Right ventricle myocardium superior (tissue), 1 donor: ENCODE data around the gene ANKRD63. TPM values are rescaled to one million over a fixed set of nuclear protein-coding genes. Genes with fewer than 3 reads are reported as not detected.

Source experiments
- ATAC-seq: fragments of 200-7000 bp; cut with Tn5 transposase; one replicate; pipeline ENCODE4 v1.9.1; 2020; ENCODE audit warnings: mild to moderate bottlenecking; ENCODE audit not compliant: poor library complexity
- DNase-seq: peaks from one replicate; pipeline ENCODE4 v3.0.0-alpha.2; 2020
- intact Hi-C: fragments of 100-400 bp; cut with DNase I; formaldehyde crosslinking; loops from one replicate; pipeline ENCODE4 v1.11.2; 2022
- total RNA-seq: library from RNA; stranded (reverse); fragmentation: NEBNext Ultra II Directional; extraction: Animal tissue kit (Norgen Biotek cat#: 25700); gene quantifications from one replicate; pipeline ENCODE4 v1.2.1, GENCODE V29; 2021
- donor health status: DM: no; HTN: yes; CAD: no; lungs with severe emphysema.

ANKRD63 gene
- total RNA-seq, 1 donor from 2014 or later: 0.65 TPM

- peak; percentile 24 for DNase-seq
- no peak for ATAC-seq
- intact Hi-C loops: no loop called here
Measured at GRCh38 chr15:40298216-40298935, 15.5 kb upstream of the ANKRD63 start.

GRCh38 chr15:40297356-40297755 lies 14.5 kb upstream of the ANKRD63 start:
- DNase-seq (peak; percentile 21), ATAC-seq (no peak)
- intact Hi-C loops: no loop called here

GRCh38 chr15:40296561-40297230 lies 13.8 kb upstream of the ANKRD63 start:
- ATAC-seq (no peak), DNase-seq (peak; percentile 26)
- intact Hi-C loops: no loop called here

GRCh38 chr15:40295877-40296560 lies 13.2 kb upstream of the ANKRD63 start:
- intact Hi-C loops: no loop called here
- ATAC-seq (peak; percentile 92), DNase-seq (peak; percentile 86)

GRCh38 chr15:40295297-40295696 lies 12.4 kb upstream of the ANKRD63 start:
- DNase-seq: no peak
- ATAC-seq: no peak

GRCh38 chr15:40293905-40294895 lies 11.3 kb upstream of the ANKRD63 start:
- ATAC-seq (no peak), DNase-seq (peak; percentile 27)
- intact Hi-C loops: no loop called here

More at GRCh38 chr15:40295297-40295696, 12.4 kb upstream of the ANKRD63 start:
- intact Hi-C loops: no loop called here

GRCh38 chr15:40293006-40293405 lies 10.1 kb upstream of the ANKRD63 start:
- ATAC-seq (no peak), DNase-seq (peak; percentile 17)
- intact Hi-C loops: no loop called here

- ATAC-seq: no peak
- intact Hi-C loops: no loop called here
- DNase-seq: peak; percentile 8
Measured at GRCh38 chr15:40292246-40292645, 9.4 kb upstream of the ANKRD63 start.

- intact Hi-C loops: no loop called here
Measured at GRCh38 chr15:40290918-40291574, 8.2 kb upstream of the ANKRD63 start.

GRCh38 chr15:40290545-40290917 lies 7.7 kb upstream of the ANKRD63 start:
- intact Hi-C loops: no loop called here
- DNase-seq (no peak), ATAC-seq (no peak)

More at GRCh38 chr15:40290918-40291574, 8.2 kb upstream of the ANKRD63 start:
- DNase-seq (peak; percentile 57), ATAC-seq (peak; percentile 55)

- intact Hi-C loops: no loop called here
- DNase-seq (peak; percentile 67), ATAC-seq (peak; percentile 33)
Measured at GRCh38 chr15:40289140-40289775, 6.4 kb upstream of the ANKRD63 start.

- intact Hi-C loops: no loop called here
- ATAC-seq: no peak
Measured at GRCh38 chr15:40287968-40288367, 5.1 kb upstream of the ANKRD63 start.

GRCh38 chr15:40287505-40287904 lies 4.6 kb upstream of the ANKRD63 start:
- DNase-seq (no peak), ATAC-seq (no peak)
- intact Hi-C loops: no loop called here

More at GRCh38 chr15:40287968-40288367, 5.1 kb upstream of the ANKRD63 start:
- DNase-seq: no peak

GRCh38 chr15:40286794-40287193 lies 3.9 kb upstream of the ANKRD63 start:
- ATAC-seq (no peak), DNase-seq (no peak)
- intact Hi-C loops: no loop called here

GRCh38 chr15:40286061-40286532 lies 3.2 kb upstream of the ANKRD63 start:
- DNase-seq: no peak
- intact Hi-C loops: no loop called here
- peak; percentile 33 for ATAC-seq

GRCh38 chr15:40285554-40286011 lies 2.7 kb upstream of the ANKRD63 start:
- intact Hi-C loops: no loop called here
- DNase-seq (no peak), ATAC-seq (peak; percentile 3)

GRCh38 chr15:40285151-40285550 lies 2.3 kb upstream of the ANKRD63 start:
- intact Hi-C loops: no loop called here
- ATAC-seq (no peak), DNase-seq (no peak)
